Daoy (cell line): ENCODE data around the gene PPP2R2B. TPM values are rescaled to one million over a fixed set of nuclear protein-coding genes. Genes with fewer than 3 reads are reported as not detected.

Experiments
- DNase-seq: peaks from one replicate; pipeline ENCODE4 v3.0.0-alpha.2; 2015; ENCODE audit warnings: low read depth
- total RNA-seq: library from RNA; depleted of rRNA; stranded (reverse); fragments of >200 nt; shearing (Covaris generic); gene quantifications from 2 replicates; pipeline ENCODE4 v1.2.3, GENCODE V29; 2014; rRNA removed

PPP2R2B gene
- total RNA-seq: 3.8 and 5.0 TPM in 2 replicates

DNA sequence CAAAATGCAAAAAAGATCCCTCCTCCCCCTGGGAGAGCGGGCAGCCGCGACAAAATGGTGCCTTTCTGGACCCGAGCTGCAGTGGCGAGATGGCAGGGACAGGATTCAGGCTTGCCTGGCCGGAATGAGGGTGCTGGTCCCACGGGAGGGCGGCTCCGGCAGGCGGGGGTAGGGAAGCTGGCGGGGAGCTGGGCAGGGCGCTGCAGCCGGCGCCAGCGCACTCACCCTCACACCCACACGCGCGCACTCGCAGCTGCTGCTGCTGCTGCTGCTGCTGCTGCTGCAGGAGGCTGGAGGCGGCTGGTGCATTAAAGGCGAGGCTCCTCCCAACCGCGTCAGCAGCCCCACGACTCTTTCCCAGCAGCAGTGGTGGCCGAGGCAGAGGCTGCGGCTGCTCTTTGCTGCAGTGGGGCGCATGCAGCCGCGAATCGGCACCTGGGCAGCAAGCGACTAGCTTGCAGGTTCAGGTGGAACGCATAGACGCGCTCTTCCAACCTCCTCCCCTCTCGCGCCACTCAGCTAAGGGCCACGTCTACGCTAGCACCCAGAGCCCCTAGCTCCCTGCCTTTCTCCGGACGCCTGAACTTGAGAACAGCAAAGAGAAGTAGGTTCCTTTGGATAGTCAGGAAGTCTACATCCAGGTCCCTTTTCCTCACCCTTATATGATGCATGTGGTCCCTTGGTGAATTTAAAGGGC lies at the start of gene PPP2R2B:
Gene PPP2R2B, minus strand, starts transcription at position 282 of the 697 bp plus-strand sequence.
- DNase-seq: peak; percentile 85

DNA sequence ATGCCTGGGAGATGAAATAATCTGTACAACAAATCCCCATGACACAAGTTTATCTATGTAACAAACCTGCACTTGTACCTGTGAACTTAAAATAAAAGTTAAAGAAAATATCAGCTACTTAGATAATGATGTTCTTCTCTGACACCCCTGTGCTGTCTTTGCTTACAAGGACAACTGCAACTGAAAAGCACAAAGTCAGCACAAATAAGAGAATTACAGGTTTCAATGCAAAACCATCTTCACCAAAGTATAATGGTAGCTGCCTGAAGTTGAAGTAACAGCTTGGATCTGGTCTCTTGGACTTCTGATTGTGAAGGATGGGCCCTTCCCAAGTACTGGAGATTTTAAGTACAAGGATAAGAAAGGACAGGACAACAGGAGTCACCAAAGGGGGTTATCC lies 45.6 kb upstream of the PPP2R2B start:
- DNase-seq: no peak

DNA sequence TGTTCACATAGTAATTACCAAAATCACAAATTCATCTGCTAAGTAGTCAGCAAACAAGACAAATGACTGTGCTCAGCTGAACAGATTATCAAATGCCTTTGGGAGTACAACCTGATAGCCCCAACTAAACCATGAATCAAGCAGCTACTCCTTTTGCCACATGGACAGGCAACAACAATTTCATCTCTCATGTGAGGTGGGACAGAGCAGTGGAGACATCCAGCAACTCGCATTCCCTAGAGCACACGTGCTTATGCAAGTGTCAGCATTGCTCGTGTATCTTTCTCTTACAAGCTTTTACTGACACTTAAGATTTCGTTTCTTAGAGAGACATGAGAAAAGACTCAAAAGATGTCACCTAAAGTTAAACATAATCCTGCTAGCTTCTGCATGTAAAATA lies 42.7 kb upstream of the PPP2R2B start:
- DNase-seq: no peak

DNA sequence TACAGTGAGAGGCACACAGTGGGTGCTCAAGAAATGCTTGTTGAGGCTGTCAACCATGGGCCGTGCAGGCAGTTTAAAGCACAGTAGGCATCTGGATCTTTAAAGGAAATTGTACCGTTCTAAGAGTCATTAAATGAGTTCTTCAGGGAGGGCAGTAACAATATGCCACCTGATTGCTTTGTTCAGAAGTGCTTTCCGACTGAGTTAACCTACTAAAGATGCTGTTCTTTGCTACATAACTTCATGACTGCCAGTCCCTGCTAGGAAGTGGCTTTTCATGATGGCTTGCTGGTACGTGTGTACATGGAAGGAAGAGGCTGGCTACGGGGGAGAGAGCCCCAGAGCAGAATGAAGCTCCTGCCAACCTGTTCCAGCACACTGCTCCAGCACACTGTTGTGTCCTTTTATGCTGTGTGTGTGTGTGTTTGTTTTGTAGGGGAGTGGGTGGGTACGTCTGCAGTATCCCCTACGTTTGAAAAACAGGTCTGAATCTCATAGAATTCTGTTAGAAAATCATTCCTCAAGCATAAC lies 41.9 kb upstream of the PPP2R2B start:
- no peak for DNase-seq

DNA sequence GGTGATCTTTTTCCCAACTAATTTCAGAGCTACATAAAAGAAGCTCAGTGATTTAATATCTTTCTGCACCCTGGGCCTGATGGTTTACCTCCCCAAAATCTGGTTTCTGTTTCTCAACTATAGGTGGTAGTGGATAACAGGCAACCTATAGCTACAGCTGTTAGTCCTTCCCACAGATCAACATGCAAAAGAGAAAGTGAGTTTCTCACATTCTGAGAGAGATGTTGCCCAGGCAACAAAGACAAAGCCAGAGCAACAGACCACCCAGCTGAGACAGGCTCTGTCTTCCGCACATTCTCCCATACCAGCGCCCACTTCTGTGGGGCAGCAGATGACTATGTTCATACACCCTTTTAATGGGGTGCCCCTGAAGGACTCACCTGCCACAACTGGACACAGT lies 40.7 kb upstream of the PPP2R2B start:
- DNase-seq: no peak

DNA sequence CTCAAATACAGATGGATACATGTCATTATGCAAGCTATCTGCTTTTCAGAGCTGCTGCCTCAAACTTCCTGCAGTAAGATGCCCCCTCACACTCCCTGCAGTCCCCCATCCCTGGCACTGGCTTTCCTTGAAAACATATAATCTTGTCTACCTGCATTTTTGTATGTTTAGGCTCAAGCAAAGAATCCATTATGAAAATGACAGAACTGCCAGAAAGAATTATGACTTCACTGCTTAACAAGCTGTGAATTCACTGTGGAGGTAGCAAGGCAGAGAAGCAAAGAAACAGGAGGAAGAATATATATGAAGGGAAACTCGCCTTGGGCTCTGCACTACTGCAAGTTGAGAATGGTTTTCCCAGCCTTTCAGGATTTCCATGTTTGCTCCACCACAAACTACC lies 39.4 kb upstream of the PPP2R2B start:
- no peak for DNase-seq

DNA sequence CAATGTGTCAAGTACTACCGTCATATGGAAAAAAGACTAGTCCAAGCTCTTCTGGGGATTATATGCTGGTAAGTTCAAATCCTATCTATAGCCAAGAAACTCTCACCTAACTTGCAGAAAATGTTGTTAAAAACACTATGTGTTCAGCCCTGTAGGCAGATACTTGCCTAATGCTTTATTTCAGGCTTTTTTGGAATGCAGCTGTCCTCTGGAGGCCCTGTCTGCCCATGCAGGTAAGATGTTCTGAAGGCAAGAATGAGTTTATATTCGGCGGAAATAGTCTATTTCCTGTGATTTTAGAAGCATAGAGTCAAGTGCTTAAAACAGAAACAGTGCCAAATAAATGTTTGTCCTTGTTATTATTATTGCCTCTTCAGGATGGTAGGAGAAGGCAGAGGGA lies 34.3 kb upstream of the PPP2R2B start:
- DNase-seq: no peak

DNA sequence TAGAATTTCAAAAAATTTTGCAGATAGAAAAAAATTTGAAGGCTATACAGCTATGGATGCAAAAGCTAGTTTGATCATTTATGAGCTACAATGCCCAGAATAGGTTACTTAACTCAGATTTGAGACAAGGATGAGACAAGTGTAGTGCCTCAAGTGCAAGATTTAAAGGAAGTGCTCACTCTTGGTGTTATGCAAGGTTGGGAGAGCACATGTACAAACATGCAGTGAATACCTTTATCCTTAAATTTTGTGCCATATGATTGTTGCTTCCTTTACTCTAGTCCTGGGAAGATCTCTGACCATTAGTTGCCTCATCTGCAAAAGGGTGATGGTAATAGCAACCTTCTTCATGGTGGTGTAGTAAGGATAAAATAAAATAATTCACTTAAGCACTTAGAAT lies 31.7 kb upstream of the PPP2R2B start:
- DNase-seq: no peak

DNA sequence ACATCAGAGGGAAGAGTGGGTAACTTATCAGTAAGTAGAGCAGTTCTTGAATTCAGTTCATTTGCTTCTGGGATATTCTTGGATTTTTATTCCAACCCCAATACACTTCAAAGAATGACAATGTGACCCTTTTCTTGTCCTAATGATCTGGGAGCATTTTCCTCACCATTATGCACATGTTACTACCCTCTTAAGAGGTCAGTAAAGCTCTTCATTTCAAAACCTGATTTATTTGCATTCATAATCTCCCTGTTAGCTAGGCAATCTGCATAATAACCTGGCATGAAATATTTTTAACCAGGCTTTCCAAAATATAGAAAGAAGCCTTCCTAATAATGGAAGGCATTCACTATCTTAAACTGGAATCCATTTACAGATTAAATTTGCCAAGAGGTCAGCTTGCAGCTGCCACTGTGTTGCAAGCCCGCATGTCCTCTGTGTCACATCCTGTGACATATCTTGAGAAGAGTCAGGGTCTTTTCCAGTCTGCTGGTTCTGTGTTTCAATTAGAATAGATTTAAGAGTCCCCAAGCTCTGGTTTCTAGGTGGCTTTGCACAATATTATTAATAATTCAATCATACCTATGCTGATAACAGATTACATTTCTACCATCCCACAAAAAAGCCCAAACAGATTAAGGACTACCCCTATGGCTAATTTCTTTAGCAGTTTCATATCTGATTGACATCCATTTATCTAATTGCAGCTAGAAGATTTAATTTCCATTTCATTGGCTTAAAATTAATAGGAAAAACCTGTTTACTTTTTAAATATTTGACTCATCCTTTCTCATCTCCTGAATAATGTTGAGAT lies 30.9 kb upstream of the PPP2R2B start:
- no peak for DNase-seq

DNA sequence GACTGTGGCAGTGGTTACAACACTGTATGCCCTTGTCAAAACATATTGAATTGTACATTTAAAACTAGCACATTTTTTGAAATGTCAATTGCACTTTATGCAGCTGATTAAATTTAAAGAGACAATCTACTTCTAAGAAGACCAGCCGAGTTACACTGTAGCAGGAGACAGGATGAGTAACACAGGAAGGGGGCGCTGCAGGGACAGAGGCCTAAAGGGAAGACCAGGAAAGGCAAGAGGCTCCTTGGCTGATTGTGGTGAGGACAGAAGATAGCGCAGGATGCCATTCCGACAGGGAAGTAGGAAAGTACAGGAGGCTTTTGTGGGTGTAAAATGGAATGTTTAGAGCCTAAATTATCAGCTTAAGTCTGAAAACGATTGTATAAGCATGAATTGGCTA lies 28.2 kb upstream of the PPP2R2B start:
- DNase-seq: peak; percentile 30

DNA sequence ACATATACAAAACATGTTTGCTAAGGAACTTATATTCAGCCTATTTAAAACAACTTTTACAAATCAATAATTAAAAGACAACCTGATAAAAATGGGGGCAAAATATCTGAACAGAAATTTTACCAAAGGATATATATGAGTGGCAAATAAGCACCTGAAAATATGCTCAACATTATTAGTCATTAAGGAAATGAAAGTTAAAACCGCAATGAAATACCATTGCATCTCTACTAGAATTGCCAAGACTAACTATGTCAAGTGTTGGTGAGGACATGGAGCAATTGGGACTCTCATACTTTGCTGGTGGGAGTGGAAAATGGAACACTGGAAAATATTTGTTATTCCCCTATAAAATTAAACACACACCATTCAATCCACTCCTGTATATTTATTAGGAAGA lies 26.3 kb upstream of the PPP2R2B start:
- DNase-seq: no peak

DNA sequence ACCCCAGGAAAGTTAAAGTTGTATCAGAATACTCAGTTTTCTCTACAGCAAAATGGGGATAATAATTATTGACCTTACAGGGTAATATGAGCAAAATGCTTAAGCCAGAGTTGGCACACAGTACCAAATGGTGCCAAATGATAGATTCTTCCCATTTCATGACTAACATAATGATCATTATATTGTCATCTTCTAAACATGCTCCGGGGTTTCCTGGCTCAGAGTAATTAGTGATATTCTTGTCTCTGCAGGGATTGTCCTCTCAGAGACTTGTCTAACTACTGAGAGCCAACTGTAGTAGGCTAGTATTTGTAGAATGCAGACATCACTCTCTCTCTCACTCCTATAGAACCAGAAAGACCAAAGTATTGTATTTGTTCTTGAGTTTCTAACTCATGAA lies 25.2 kb upstream of the PPP2R2B start:
- no peak for DNase-seq

DNA sequence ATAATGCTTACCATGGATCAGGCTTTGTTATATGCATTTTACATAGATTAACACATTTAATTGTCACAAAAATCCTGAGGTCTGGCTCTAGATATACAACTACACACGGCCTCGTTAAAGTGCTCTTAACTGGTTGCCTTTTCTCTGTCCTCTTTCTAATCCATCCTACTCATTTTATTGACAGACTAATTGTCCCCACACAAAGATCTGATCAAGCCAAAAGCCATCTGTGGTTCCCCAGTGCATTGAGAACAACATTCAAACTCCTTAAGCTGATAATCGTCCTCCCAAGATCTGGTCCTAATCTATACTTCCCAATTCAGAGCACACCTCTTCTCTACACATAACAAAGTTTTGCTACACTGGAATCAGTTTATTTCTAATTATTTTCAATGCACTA lies 23.9 kb upstream of the PPP2R2B start:
- no peak for DNase-seq

DNA sequence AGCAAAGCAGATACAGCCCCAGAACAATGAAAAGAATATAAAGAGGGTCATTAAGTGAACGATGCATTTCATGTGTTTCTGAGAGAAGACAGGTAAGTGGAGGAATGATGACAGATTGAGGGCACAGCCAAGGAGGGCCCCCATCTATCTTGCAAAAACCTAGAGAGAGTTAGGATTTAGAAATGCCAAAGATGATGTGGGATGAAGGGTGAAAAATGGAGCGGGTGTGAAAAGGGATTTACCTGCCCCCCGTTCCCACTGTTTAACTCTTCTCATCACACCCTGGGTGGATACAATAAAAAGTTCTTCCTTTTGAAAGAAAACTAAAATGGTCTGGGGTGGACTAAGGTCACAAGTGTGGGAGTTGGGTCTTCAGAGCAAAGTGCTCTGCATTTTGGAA lies 18.5 kb upstream of the PPP2R2B start:
- no peak for DNase-seq

DNA sequence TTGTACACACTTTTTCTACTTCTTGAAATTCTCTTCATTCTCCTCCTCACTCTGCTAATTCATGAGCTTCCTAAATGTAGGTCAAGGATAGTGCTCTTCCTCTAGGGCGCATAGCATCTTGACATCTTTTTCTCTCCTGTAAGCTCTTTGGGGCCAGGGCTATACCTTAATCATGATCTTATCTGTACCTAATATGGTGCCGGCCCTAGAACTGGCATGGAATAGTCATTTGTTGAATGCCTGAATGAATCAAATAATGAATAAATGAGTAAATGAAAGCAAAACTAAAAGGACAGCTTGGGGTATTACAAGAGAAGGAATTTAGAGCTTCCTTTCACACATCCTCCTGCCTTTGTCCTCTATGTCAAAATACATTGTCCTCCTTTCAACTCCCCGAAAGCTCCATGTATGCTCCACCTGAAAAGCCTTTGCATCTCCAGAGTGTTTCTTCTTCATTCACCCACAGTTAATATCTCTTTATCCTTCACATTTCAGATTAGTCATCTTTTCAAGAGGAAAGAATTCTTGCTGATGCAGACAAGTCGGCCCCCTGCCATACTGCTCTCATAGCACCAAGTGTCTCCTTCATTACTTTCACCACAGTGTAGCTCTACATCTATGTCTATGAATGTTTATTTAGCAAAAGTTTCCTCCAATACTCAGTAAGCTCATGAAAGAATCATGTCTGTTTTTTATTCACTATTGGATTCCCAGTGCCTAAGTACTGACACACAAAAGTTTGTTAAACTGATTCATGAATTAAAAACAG lies 16.4 kb upstream of the PPP2R2B start:
- DNase-seq: no peak

DNA sequence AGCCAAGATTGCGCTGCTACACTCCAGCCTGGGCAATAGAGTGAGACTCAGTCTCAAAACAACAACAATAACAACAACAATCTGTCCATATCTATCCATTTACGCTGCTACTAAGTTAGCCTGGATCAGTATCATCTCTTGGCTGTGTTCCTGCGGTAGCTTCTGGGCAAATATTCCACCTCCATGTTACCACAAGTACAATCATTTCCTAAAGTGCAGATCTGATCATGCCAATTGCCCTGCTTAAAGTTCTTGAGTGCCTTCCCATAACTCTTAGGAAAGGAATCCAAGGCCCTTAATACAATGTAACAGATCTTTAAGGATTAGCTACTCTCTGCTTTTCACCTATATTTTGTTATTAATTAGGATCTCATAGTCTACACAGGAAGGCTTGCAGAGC lies 15.4 kb upstream of the PPP2R2B start:
- no peak for DNase-seq

DNA sequence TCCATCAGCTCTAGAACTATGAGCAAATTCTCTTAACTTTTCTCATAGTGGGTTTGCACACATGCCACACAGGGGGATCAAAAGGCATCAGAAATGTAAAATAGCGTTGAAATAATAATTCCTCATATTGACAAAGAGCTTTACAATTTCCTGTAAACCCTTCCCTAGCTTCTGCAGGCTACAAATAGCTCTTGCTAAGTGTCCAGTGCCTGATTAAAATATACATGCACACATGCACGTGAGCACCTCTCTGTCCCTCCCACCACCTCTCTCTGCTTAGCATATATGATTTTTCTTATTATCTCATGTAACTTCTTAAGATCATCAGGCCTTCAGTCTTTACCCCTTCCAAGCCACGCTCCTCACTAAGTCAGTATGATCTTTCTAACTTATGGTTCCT lies 13.7 kb upstream of the PPP2R2B start:
- DNase-seq: no peak

DNA sequence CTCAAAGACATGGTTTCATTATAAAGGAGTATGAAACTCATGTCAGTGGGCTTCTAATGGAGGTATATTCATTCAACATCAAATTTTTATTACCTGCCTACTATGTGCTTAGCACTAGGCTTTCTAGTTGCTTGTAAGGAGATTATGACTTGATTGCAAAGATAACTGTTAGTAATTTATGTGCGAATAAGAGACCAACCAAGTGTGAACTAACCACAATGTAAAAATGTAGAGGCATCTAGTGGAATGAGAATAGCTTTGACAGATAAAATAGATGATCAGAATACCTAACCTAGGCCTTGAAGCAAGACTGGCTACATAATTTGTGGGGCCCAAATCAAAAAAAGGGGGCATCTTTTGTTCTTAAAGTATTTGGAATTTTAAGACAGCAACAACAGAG lies 13.0 kb upstream of the PPP2R2B start:
- DNase-seq: no peak

DNA sequence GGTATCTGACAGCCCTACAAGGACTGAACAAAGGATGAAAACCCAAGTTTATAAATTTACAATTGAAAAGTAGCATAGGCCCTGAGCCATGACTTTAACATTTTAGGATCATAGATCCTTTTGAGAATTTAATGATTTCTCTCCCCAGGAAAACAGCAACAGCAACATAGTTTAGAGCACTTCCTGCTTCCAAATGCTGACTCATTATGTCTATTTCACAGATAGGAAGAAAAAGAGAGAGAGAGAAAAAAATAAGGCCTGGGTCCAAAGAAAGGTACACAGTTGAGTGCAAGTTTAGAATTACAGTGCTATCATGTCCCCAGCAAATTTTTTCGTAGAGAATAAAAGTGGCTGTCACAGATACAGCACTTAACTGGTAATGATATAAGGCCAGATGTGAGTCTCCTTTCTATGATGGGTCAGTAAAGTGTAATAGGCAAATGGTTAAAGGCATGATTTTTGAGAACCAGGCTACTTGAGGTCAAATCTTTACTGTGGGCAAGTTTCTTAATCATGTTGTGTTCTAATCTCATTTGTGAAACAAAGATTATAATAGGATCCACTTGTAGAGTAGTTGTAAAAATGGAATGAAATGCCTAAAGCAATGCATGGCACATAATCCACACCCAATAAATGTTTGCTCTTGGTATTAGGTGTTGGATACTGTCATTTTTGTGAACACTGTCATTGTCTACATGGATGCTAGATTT lies 12.3 kb upstream of the PPP2R2B start:
- no peak for DNase-seq

DNA sequence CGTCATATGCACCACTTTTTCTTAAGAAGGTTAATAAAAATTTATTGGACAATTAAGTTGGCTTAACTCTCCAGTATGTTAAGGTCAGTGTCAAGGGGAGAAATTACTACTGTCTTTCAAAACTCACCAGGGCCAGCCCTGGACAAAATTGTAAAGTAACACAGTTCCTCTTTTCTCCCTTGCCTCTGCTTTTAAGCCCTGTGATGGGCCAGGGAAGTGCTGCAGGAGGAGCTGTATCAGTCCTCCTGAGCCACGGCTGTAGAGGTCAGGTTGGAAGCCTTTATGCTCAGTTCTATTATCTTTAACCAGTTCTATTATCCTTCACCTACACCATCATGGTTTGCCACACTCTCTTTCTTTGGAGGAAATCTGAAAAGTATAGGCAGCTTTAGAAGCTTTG lies 11.5 kb upstream of the PPP2R2B start:
- DNase-seq: no peak

DNA sequence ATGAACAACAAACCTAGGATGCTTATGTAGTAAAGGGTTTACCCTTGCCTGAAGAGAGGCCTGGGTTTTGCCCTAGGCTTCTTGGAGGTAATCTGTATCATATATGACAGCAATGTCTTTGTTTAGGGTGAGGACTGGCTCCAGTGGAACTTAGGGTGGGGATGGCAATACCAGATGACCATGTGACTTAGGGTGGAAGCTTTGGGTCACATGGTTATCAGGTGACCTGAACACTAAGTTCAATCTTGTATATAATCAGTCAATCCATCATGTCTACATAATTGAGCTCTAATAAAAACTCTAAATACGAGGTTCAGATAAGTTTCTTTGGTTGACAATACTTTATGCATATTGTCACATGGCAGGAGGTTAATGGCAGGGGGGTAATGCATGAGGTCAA lies 10.6 kb upstream of the PPP2R2B start:
- DNase-seq: no peak
